GM19240 (cell line): ENCODE results near the gene IDI2.
A peak's percentile ranks its signal among the peaks of the same experiment; 100 is the strongest.
"Not testable (repeated sequence)": the region's sequence is repeated elsewhere in the genome, so short reads cannot be mapped to it uniquely, and the experiment has no call there.

ENCODE experiments used
- DNase-seq: peaks from one replicate; pipeline ENCODE4 v3.0.0; 2011; ENCODE audit warnings: low spot score; ENCODE audit not compliant: insufficient read length

The IDI2 gene

GRCh38 chr10:1047937-1048336 lies 22.3 kb upstream of the IDI2 start:
- DNase-seq = no peak

GRCh38 chr10:1045415-1045814 lies 19.8 kb upstream of the IDI2 start:
- DNase-seq = no peak

GRCh38 chr10:1044964-1045363 lies 19.3 kb upstream of the IDI2 start:
- no peak for DNase-seq

GRCh38 chr10:1044146-1044545 lies 18.5 kb upstream of the IDI2 start:
- no peak for DNase-seq

- DNase-seq = peak; percentile 10
Observed at GRCh38 chr10:1043532-1043995, 17.9 kb upstream of the IDI2 start.

- no peak for DNase-seq
Observed at GRCh38 chr10:1041514-1041913, 15.9 kb upstream of the IDI2 start.

- DNase-seq = no peak
Observed at GRCh38 chr10:1040133-1040532, 14.5 kb upstream of the IDI2 start.

GRCh38 chr10:1038769-1039168 lies 13.1 kb upstream of the IDI2 start:
- not testable (repeated sequence) for DNase-seq

GRCh38 chr10:1037098-1037497 lies 11.4 kb upstream of the IDI2 start:
- DNase-seq = no peak

GRCh38 chr10:1036341-1036791 lies 10.7 kb upstream of the IDI2 start:
- no peak for DNase-seq

GRCh38 chr10:1035201-1035600 lies 9.5 kb upstream of the IDI2 start:
- no peak for DNase-seq

GRCh38 chr10:1034758-1035157 lies 9.1 kb upstream of the IDI2 start:
- no peak for DNase-seq

- no peak for DNase-seq
Observed at GRCh38 chr10:1033601-1034000, 7.9 kb upstream of the IDI2 start.

GRCh38 chr10:1029838-1030237 lies 4.2 kb upstream of the IDI2 start:
- DNase-seq = no peak

- DNase-seq = no peak
Observed at GRCh38 chr10:1026578-1026977, 919 bp upstream of the IDI2 start.

- no peak for DNase-seq
Observed at GRCh38 chr10:1024103-1024502, 1.6 kb downstream of the IDI2 start.

GRCh38 chr10:1022413-1022812 lies 3.2 kb downstream of the IDI2 start:
- no peak for DNase-seq

GRCh38 chr10:1020958-1021357 lies 4.7 kb downstream of the IDI2 start:
- DNase-seq = no peak

- no peak for DNase-seq
Observed at GRCh38 chr10:1020460-1020859, 5.2 kb downstream of the IDI2 start.

- DNase-seq = no peak
Observed at GRCh38 chr10:1019362-1019761, 6.3 kb downstream of the IDI2 start.

GRCh38 chr10:1015688-1016087 lies 10.0 kb downstream of the IDI2 start:
- DNase-seq = no peak

- no peak for DNase-seq
Observed at GRCh38 chr10:1011696-1012095, 14.0 kb downstream of the IDI2 start.

- DNase-seq = no peak
Observed at GRCh38 chr10:1010703-1011102, 15.0 kb downstream of the IDI2 start.

- DNase-seq = not testable (repeated sequence)
Observed at GRCh38 chr10:1009947-1010346, 15.7 kb downstream of the IDI2 start.
